ENCODE measurements around the gene FANCD2OS.

Gene FANCD2OS

GRCh38 chr3:10121064-10121463, 13.0 kb upstream of the FANCD2OS start:
- no peak for DNase-seq (ENCODE audit: low spot score)
- TF ChIP-seq CTCF (IDR thresholded peaks at IDR 0.05; ENCODE audit: extremely low read depth, missing control alignments), result no peak

GRCh38 chr3:10119376-10119775, 11.3 kb upstream of the FANCD2OS start:
- no peak for DNase-seq (ENCODE audit: low spot score)
- no peak for TF ChIP-seq CTCF (IDR thresholded peaks at IDR 0.05; ENCODE audit: extremely low read depth, missing control alignments)

GRCh38 chr3:10116928-10117327, 8.9 kb upstream of the FANCD2OS start:
- DNase-seq (ENCODE audit: low spot score), result no peak
- TF ChIP-seq CTCF (IDR thresholded peaks at IDR 0.05; ENCODE audit: extremely low read depth, missing control alignments), result no peak

- peak; percentile 25 for DNase-seq (ENCODE audit: low spot score)
- TF ChIP-seq CTCF (IDR thresholded peaks at IDR 0.05; ENCODE audit: extremely low read depth, missing control alignments), result no peak
Measured at GRCh38 chr3:10116138-10116460, 8.0 kb upstream of the FANCD2OS start.

- peak; percentile 99 for DNase-seq (ENCODE audit: low spot score)
- TF ChIP-seq CTCF (IDR thresholded peaks at IDR 0.05; ENCODE audit: extremely low read depth, missing control alignments), result no peak
Measured at GRCh38 chr3:10115326-10116137, 7.5 kb upstream of the FANCD2OS start, which contains the start of gene BRK1. Gene BRK1, plus strand, starts transcription at chr3:10115675. Its CDS starts 27 bp downstream, at chr3:10115702.

GRCh38 chr3:10106919-10107318, 1.1 kb downstream of the FANCD2OS start:
- TF ChIP-seq CTCF (IDR thresholded peaks at IDR 0.05; ENCODE audit: extremely low read depth, missing control alignments), result no peak

GRCh38 chr3:10099041-10099440, 9.0 kb downstream of the FANCD2OS start:
- TF ChIP-seq CTCF (IDR thresholded peaks at IDR 0.05; ENCODE audit: extremely low read depth, missing control alignments), result no peak
- DNase-seq (ENCODE audit: low spot score), result no peak

More at GRCh38 chr3:10106919-10107318, 1.1 kb downstream of the FANCD2OS start:
- DNase-seq (ENCODE audit: low spot score), result no peak
